GM18526 (cell line): ENCODE results near the gene AGTR2.

ENCODE experiments used
- POLR2A ChIP-seq: IDR thresholded peaks from 3 replicates; pipeline ENCODE4 v1.6.1; 2011; ENCODE audit not compliant: insufficient read length; ENCODE audit errors: extremely low read depth

The AGTR2 gene

GRCh38 chrX:116170511-116170910 is at the start of gene AGTR2:
TSS of gene AGTR2 (plus strand) at chrX:116170744. CDS start at chrX:116172281, 1,537 bp downstream.
- TF ChIP-seq POLR2A = no peak

- TF ChIP-seq POLR2A = no peak
Measured at GRCh38 chrX:116135277-116135676, 35.3 kb upstream of the AGTR2 start.

- no peak for TF ChIP-seq POLR2A
Measured at GRCh38 chrX:116142976-116143375, 27.6 kb upstream of the AGTR2 start.

- no peak for TF ChIP-seq POLR2A
Measured at GRCh38 chrX:116172976-116173375, 2.4 kb downstream of the AGTR2 start.

GRCh38 chrX:116181300-116181699 is 10.8 kb downstream of the AGTR2 start:
- no peak for TF ChIP-seq POLR2A

- no peak for TF ChIP-seq POLR2A
Measured at GRCh38 chrX:116185163-116185562, 14.6 kb downstream of the AGTR2 start.

GRCh38 chrX:116194649-116195048 is 24.1 kb downstream of the AGTR2 start:
- TF ChIP-seq POLR2A = no peak

- no peak for TF ChIP-seq POLR2A
Measured at GRCh38 chrX:116198235-116198634, 27.7 kb downstream of the AGTR2 start.

- TF ChIP-seq POLR2A = no peak
Measured at GRCh38 chrX:116198810-116199209, 28.3 kb downstream of the AGTR2 start.

GRCh38 chrX:116204932-116205331 is 34.4 kb downstream of the AGTR2 start:
- TF ChIP-seq POLR2A = no peak

- TF ChIP-seq POLR2A = no peak
Measured at GRCh38 chrX:116213262-116213661, 42.7 kb downstream of the AGTR2 start.
